K562 (cell line): Measurements from ENCODE around the gene ZNF598. TPM values are rescaled to one million over a fixed set of nuclear protein-coding genes. Genes with fewer than 3 reads are reported as not detected.

Experiments
- CTBP1 ChIP-seq: fragments of 450-650 bp; IDR thresholded peaks from 2 replicates; pipeline ENCODE4 v1.6.1; 2016; ENCODE audit warnings: borderline replicate concordance
- ELF2 ChIP-seq: fragments of 250-450 bp; sonication (Bioruptor Pico); IDR thresholded peaks from 2 replicates; pipeline ENCODE4 v1.5.0; 2021; ENCODE audit warnings: mild to moderate bottlenecking
- ETV1 ChIP-seq: fragments of 450-650 bp; conservative IDR thresholded peaks from 2 replicates; pipeline ENCODE4 v1.6.1; 2016; ENCODE audit warnings: missing genetic modification characterization, control low read depth, low read depth, missing compliant biosample characterization
- ILF3 ChIP-seq: fragments of 450-650 bp; IDR thresholded peaks from 2 replicates; pipeline ENCODE4 v1.6.1; 2018; ENCODE audit warnings: antibody characterized with exemption, mild to moderate bottlenecking, moderate library complexity, borderline replicate concordance
- IRF9 ChIP-seq: fragments of 450-650 bp; IDR thresholded peaks from 2 replicates; pipeline ENCODE4 v1.6.1; 2016; ENCODE audit warnings: missing biosample characterization, missing genetic modification characterization
- POLR2G ChIP-seq: fragments of 200-400 bp; formaldehyde crosslinking; IDR thresholded peaks from 2 replicates; pipeline ENCODE4 v1.6.1; 2017; ENCODE audit warnings: low read depth, mild to moderate bottlenecking, antibody characterized with exemption, low read length, moderate library complexity
- SIRT6 ChIP-seq: IDR thresholded peaks from one replicate; pipeline ENCODE4 v1.6.1; 2012; ENCODE audit warnings: low read depth, mild to moderate bottlenecking, control low read depth, inconsistent platforms, low read length, moderate library complexity
- SP1 ChIP-seq: sonication (generic); formaldehyde crosslinking; IDR thresholded peaks from 2 replicates; pipeline ENCODE4 v1.8.1; 2022; ENCODE audit warnings: mild to moderate bottlenecking, missing genetic modification reagents
- WHSC1 ChIP-seq: IDR thresholded peaks from one replicate; pipeline ENCODE4 v1.6.1; 2012; ENCODE audit warnings: low read length, control low read depth, inconsistent platforms
- ZNF77 ChIP-seq: fragments of 250-450 bp; sonication (Bioruptor Pico); IDR thresholded peaks from 2 replicates; pipeline ENCODE4 v1.5.0; 2020
- polyA plus RNA-seq, 8 experiments: library from polyadenylated mRNA; depleted of rRNA in 4 of 8; stranded (reverse) in 5 of 8; unstranded in 3 of 8; fragments of >200 nt; fragmentation: Nextera tagmentation in 2 of 8; fragmentation: Illumina TruSeq in 1 of 8; extraction: Ambion mirVana in 2 of 8; extraction: Trizol in 1 of 8; gene quantifications; 2 replicates each; pipeline versions ENCODE4 v1.2.1 to v1.2.3, GENCODE V29; 2011 to 2014; ENCODE audit warnings: inconsistent platforms in 1 of 8, missing spikeins in 1 of 8
- total RNA-seq, 7 experiments: library from RNA; depleted of rRNA in 6 of 7; stranded (reverse); fragments of >200 nt in 6 of 7; fragmentation: Illumina TruSeq in 2 of 7; extraction: Trizol in 2 of 7; gene quantifications; 2 replicates each; pipeline versions ENCODE4 v1.2.1 to v1.2.3, GENCODE V29; 2011 to 2021; ENCODE audit warnings: low replicate concordance in 1 of 7
- TF ChIP-seq, protein P1 (sequence below): sonication (generic); formaldehyde crosslinking; IDR thresholded peaks from 2 replicates; pipeline ENCODE4 v1.8.1; 2023; ENCODE audit warnings: missing genetic modification reagents, mild to moderate bottlenecking, borderline replicate concordance
- TF ChIP-seq, protein P2 (sequence below): fragments of 250-450 bp; sonication (Bioruptor Pico); IDR thresholded peaks from 2 replicates; pipeline ENCODE4 v1.5.0; 2021
- TF ChIP-seq, protein P3 (sequence below), 2 experiments: fragments of 450-650 bp; IDR thresholded peaks; 2 replicates each; pipeline ENCODE4 v1.6.1; 2018; ENCODE audit warnings: mild to moderate bottlenecking in 2 of 2, low read depth in 1 of 2; ENCODE audit not compliant: partially characterized antibody in 2 of 2

The ZNF598 gene
- total and polyA plus RNA-seq, 9 of the 15 experiments (the other 6 are each of a cell fraction or from before 2014, with no cell fraction given): 0.11 to 115 (median 29.6) TPM

DNA sequence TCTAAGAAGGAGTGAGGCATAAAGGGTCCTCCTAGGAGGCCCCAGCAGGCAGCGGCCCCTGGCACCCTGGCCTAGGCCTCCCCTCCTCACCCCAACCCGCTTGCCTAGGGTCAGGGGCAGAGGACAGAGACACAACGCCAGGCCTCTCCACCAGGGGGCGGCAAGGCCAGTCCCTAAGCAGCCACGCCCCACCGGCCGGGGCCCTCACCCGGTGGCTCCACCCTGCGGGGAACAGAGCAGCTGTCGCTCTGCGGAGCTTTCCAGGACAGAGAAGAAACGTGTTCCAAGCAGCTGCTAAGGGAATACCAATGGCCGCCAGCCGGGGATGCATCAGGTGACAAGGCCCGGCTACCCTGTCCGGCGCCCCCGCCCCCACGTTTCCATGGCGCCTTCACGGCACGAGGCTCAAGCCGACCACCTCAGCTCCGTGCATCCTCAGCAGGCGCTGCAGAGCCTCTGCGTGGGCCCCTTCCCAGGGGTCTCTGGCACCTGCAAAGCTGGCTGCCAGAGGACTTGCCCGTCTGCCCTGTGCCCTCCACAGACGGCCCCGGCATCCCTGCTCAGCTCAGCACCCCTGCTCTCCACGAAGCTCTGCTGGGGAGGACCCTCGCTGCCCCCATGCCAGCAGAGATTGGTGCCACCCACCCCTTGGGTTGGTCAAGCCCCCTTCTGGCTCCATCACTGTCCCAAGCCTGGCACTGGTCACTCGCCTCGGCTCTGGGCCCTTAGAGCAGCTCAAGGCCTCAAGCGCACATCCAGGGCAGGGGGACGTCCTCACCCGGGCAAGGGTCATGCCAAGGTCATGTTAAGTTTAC lies 5.6 kb downstream of the ZNF598 start (continued):
- TF ChIP-seq ELF2 (CRISPR knock-in tag) (no peak), WHSC1 (no peak), ILF3 (no peak), IRF9 (tag) (no peak), SP1 (CRISPR knock-in tag) (peak; percentile 98), CTBP1 (peak; percentile 76; the same call in 1 of the 2 replicates), SIRT6 (no peak), POLR2G (peak; percentile 67), ZNF77 (CRISPR knock-in tag) (no peak), ETV1 (tag) (no peak; the same call in 1 of the 2 replicates)
- TF ChIP-seq, protein P1, sequence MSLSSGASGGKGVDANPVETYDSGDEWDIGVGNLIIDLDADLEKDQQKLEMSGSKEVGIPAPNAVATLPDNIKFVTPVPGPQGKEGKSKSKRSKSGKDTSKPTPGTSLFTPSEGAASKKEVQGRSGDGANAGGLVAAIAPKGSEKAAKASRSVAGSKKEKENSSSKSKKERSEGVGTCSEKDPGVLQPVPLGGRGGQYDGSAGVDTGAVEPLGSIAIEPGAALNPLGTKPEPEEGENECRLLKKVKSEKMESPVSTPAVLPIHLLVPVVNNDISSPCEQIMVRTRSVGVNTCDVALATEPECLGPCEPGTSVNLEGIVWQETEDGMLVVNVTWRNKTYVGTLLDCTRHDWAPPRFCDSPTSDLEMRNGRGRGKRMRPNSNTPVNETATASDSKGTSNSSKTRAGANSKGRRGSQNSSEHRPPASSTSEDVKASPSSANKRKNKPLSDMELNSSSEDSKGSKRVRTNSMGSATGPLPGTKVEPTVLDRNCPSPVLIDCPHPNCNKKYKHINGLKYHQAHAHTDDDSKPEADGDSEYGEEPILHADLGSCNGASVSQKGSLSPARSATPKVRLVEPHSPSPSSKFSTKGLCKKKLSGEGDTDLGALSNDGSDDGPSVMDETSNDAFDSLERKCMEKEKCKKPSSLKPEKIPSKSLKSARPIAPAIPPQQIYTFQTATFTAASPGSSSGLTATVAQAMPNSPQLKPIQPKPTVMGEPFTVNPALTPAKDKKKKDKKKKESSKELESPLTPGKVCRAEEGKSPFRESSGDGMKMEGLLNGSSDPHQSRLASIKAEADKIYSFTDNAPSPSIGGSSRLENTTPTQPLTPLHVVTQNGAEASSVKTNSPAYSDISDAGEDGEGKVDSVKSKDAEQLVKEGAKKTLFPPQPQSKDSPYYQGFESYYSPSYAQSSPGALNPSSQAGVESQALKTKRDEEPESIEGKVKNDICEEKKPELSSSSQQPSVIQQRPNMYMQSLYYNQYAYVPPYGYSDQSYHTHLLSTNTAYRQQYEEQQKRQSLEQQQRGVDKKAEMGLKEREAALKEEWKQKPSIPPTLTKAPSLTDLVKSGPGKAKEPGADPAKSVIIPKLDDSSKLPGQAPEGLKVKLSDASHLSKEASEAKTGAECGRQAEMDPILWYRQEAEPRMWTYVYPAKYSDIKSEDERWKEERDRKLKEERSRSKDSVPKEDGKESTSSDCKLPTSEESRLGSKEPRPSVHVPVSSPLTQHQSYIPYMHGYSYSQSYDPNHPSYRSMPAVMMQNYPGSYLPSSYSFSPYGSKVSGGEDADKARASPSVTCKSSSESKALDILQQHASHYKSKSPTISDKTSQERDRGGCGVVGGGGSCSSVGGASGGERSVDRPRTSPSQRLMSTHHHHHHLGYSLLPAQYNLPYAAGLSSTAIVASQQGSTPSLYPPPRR (CRISPR knock-in tag): no peak; the same call in 1 of the 2 replicates
- TF ChIP-seq, protein P2, sequence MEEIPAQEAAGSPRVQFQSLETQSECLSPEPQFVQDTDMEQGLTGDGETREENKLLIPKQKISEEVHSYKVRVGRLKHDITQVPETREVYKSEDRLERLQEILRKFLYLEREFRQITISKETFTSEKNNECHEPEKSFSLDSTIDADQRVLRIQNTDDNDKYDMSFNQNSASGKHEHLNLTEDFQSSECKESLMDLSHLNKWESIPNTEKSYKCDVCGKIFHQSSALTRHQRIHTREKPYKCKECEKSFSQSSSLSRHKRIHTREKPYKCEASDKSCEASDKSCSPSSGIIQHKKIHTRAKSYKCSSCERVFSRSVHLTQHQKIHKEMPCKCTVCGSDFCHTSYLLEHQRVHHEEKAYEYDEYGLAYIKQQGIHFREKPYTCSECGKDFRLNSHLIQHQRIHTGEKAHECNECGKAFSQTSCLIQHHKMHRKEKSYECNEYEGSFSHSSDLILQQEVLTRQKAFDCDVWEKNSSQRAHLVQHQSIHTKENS (CRISPR knock-in tag): no peak
- TF ChIP-seq, protein P3, sequence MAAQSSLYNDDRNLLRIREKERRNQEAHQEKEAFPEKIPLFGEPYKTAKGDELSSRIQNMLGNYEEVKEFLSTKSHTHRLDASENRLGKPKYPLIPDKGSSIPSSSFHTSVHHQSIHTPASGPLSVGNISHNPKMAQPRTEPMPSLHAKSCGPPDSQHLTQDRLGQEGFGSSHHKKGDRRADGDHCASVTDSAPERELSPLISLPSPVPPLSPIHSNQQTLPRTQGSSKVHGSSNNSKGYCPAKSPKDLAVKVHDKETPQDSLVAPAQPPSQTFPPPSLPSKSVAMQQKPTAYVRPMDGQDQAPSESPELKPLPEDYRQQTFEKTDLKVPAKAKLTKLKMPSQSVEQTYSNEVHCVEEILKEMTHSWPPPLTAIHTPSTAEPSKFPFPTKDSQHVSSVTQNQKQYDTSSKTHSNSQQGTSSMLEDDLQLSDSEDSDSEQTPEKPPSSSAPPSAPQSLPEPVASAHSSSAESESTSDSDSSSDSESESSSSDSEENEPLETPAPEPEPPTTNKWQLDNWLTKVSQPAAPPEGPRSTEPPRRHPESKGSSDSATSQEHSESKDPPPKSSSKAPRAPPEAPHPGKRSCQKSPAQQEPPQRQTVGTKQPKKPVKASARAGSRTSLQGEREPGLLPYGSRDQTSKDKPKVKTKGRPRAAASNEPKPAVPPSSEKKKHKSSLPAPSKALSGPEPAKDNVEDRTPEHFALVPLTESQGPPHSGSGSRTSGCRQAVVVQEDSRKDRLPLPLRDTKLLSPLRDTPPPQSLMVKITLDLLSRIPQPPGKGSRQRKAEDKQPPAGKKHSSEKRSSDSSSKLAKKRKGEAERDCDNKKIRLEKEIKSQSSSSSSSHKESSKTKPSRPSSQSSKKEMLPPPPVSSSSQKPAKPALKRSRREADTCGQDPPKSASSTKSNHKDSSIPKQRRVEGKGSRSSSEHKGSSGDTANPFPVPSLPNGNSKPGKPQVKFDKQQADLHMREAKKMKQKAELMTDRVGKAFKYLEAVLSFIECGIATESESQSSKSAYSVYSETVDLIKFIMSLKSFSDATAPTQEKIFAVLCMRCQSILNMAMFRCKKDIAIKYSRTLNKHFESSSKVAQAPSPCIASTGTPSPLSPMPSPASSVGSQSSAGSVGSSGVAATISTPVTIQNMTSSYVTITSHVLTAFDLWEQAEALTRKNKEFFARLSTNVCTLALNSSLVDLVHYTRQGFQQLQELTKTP (IDR thresholded peaks at IDR 0.05; ENCODE audit: low read depth in 1 of 2, partially characterized antibody in 2 of 2): no peak
